GM10266 (cell line): ENCODE results near the gene GUCY2D.

Source experiments
- DNase-seq: peaks from one replicate; pipeline ENCODE4 v3.0.0; 2012; ENCODE audit errors: extremely low spot score
- CTCF ChIP-seq: IDR thresholded peaks from 2 replicates; pipeline ENCODE4 v1.5.1; 2012; ENCODE audit warnings: mild to moderate bottlenecking, low read depth; ENCODE audit not compliant: control insufficient read depth, insufficient read depth; ENCODE audit errors: missing control alignments

GUCY2D gene

DNA sequence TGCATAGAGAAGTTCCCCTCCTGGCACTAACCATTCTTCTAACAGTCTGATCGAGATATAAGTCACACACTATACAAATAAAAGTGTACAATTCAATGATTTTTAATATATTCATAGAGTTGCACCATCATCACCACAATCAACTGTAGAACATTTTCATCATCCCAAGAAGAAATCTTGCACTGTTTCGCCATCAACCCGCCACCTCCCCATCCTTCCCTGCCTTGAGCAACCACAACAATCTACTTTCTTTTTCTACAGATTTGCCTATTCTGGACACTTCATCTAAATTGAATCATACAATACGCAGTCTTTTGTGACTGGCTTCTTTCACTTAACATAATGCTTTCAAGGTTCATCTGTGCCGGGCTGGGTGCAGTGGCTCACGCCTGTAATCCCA is 33.0 kb upstream of the GUCY2D start:
- TF ChIP-seq CTCF = no peak
- no peak for DNase-seq

DNA sequence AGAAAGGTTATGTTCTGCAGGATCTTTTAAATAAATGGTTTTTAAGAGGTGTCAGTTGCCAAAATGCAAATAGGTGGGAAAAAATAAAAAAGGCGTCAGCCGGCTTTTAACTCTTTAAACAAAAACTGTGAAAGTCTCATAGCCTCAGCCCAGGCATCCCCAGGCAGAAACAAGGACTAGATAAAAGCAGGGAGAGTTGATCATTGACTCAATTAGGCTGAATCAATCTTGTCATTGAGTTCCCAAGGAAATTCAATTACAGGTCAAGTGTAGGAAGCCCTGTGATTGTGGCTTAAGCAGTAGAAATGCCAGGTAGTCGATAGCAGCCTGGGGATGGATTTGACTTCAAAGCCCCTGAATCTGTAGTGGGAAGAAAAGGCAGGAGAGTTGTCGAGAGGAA is 30.8 kb upstream of the GUCY2D start:
- no peak for TF ChIP-seq CTCF

GRCh38 chr17:7972131-7972785 is 30.2 kb upstream of the GUCY2D start:
- no peak for DNase-seq
- TF ChIP-seq CTCF = no peak

More for the DNA sequence above, 30.8 kb upstream of the GUCY2D start:
- no peak for DNase-seq

DNA sequence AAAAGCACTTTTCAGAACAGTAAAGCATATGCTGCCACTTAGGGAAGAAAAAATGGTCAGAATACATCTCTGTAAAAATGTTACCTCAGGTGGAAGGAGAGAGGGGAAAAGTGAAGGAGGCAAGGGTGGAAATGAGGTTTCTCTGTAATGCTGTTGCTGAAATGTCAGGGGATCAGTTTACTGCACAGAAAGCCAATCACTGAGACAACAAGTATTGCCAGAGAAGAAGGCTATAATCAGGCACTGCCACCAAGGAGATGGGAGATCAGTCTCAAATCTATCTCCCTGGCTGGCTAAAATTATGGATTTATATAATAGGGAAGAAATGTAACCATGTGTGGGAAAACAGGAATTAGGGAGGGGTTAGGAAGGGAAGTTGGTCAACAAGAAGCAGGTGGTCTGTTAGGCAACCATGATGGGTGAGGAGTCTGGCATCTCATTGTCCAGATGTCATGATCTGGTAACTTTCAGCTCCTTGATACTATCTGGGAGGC is 27.7 kb upstream of the GUCY2D start:
- no peak for TF ChIP-seq CTCF
- DNase-seq = no peak

DNA sequence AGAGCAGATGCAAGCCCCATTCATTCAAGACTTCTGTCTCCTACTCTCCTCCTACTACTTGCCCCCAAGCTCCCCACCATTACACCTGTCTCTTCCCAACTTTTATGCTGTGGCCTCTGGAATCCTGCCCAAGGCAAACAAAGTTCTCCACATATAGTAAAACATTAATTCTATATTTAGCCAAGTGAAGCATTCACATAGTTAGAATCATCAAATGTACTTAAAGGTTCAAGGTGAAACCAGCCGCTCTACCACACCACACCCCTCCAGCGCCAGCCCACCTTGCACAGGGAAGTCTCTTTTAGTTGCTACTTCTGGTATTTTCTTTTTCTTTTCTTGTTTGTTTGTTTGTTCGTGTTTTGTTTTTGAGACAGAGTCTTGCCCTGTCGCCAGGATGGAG is 25.4 kb upstream of the GUCY2D start:
- no peak for TF ChIP-seq CTCF
- DNase-seq = no peak

DNA sequence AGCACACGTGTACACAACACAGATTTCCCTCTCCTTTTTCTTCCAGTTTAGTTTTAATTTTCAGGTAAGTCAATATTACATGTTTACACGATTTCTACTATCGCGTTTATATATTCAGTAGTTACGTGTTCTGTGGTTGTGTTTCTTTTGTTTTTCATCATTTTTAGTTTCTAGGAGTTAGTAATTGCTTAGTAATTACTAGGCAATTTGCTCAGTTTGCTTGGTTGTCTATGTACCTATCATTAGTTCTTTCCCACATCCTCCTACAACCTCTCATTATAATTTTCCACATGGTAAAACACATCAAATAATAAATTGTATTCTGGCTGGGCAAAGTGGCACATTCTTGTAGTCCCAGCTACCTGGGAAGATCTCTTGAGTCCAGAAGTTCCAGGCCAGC is 24.6 kb upstream of the GUCY2D start:
- no peak for DNase-seq
- no peak for TF ChIP-seq CTCF

DNA sequence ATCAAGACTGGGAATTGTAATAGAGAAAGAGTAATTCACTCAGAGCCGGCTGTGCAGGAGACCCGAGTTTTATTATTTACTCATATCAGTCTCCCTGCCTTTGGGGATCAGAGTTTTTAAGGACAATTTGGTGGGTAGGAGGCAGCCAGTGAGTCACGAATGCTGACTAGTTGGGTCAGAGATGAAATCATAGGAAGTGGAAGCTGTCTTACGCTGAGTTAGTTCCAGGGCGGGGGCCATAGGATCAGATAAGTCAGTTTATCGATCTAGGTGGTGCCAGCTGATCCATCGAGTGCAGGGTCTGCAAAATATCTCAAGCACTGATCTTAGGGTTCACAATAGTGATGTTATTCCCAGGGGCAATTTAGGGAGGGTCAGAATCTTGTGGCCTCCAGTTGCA is 20.2 kb upstream of the GUCY2D start:
- DNase-seq = no peak
- TF ChIP-seq CTCF = no peak
